ENCODE data around the gene SHISA8.

- no peak for TF ChIP-seq CTCF (conservative IDR thresholded peaks at IDR 0.05)
- TF ChIP-seq EZH2 (IDR thresholded peaks at IDR 0.05; ENCODE audit: low read depth) = no peak
Measured at GRCh38 chr22:41875531-41876270, 39.2 kb downstream of the SHISA8 start.

Measured in PC-9 (cell line).